Mammary epithelial cell (primary cell): ENCODE results near the gene CCDC88B.

Experiments
- CTCF ChIP-seq, 2 donors: IDR thresholded peaks in 1 of 2; conservative IDR thresholded peaks in 1 of 2; 2 replicates each; pipeline ENCODE4 v1.5.1; 2011 to 2012; ENCODE audit warnings: inconsistent platforms in 2 of 2, low read length in 2 of 2, mild to moderate bottlenecking in 2 of 2, control low read depth in 1 of 2, low read depth in 1 of 2; ENCODE audit not compliant: insufficient read depth in 1 of 2; ENCODE audit errors: extremely low read depth in 1 of 2
- EZH2 ChIP-seq: IDR thresholded peaks from 2 replicates; pipeline ENCODE4 v1.6.1; 2012; ENCODE audit warnings: low read length, inconsistent platforms, borderline replicate concordance

- TF ChIP-seq CTCF (conservative IDR thresholded peaks at IDR 0.05 in 1 of 2, IDR thresholded peaks at IDR 0.05 in 1 of 2; ENCODE audit: extremely low read depth in 1 of 2, insufficient read depth in 1 of 2, low read depth in 1 of 2, low read length in 2 of 2) (no peak), EZH2 (no peak)
Measured at GRCh38 chr11:64352995-64353714, 13.2 kb downstream of the CCDC88B start.
